Measurements from ENCODE around the gene AICDA.

The AICDA gene

GRCh38 chr12:8554451-8555195 lies 58.0 kb downstream of the AICDA start:
- no peak for DNase-seq

GRCh38 chr12:8553088-8553627 lies 59.5 kb downstream of the AICDA start:
- DNase-seq: no peak

All from T-helper 1 cell (primary cell).